Effector memory CD8-positive, alpha-beta T cell (primary cell): ENCODE measurements around the gene ZRANB1.

ENCODE experiments used
- ATAC-seq: fragments of 150-1000 bp; cut with Tn5 transposase; replicated peaks from 2 replicates; pipeline ENCODE4 v1.10.0; 2021; ENCODE audit warnings: mild to moderate bottlenecking, moderate library complexity
- DNase-seq, 3 experiments: peaks; one replicate each; pipeline ENCODE4 v3.0.0; 2021
- H3K27ac Mint-ChIP-seq, 2 donors: one replicate each; pipeline ENCODE4 v1.8.0; 2022; ENCODE audit warnings: mild to moderate bottlenecking in 2 of 2, mixed read lengths in 2 of 2, moderate library complexity in 2 of 2
- H3K27me3 Mint-ChIP-seq, 2 donors: one replicate each; pipeline ENCODE4 v1.8.0; 2022; ENCODE audit warnings: mixed read lengths in 2 of 2
- H3K36me3 Mint-ChIP-seq: one replicate; pipeline ENCODE4 v1.8.0; 2022; ENCODE audit warnings: mild to moderate bottlenecking, moderate library complexity, mixed read lengths; ENCODE audit not compliant: insufficient read depth
- H3K4me1 Mint-ChIP-seq, 2 donors: one replicate each; pipeline ENCODE4 v1.8.0; 2022; ENCODE audit warnings: low read depth in 2 of 2, mixed read lengths in 2 of 2
- H3K4me3 Mint-ChIP-seq, 2 donors: one replicate each; pipeline ENCODE4 v1.8.0; 2022; ENCODE audit warnings: mild to moderate bottlenecking in 2 of 2, mixed read lengths in 2 of 2, moderate library complexity in 2 of 2
- H3K9me3 Mint-ChIP-seq, 2 donors: one replicate each; pipeline ENCODE4 v1.8.0; 2022; ENCODE audit warnings: mixed read lengths in 2 of 2

Gene ZRANB1

GRCh38 chr10:125032474-125033020 lies 90.6 kb downstream of the ZRANB1 start:
- no peak overlapping the region for H3K27ac Mint-ChIP-seq
- H3K27me3 Mint-ChIP-seq: peaks cover 6 to 71% of the 10 kb centered on the region in 2 donors
- DNase-seq (no peak), ATAC-seq (no peak)
- no peaks in the 10 kb centered on the region for H3K9me3 Mint-ChIP-seq
- no peak overlapping the region for H3K4me3 Mint-ChIP-seq
- H3K4me1 Mint-ChIP-seq: peaks cover 3 to 4% of the 10 kb centered on the region in 2 donors
- H3K36me3 Mint-ChIP-seq: peaks cover 3% of the 10 kb centered on the region

- ATAC-seq (no peak), DNase-seq (no peak)
- Mint-ChIP-seq H3K27ac (no peak overlapping the region), H3K4me1 (peaks cover 3 to 4% of the 10 kb centered on the region in 2 donors), H3K4me3 (no peak overlapping the region), H3K36me3 (peaks cover 2% of the 10 kb centered on the region), H3K27me3 (peaks cover 6 to 79% of the 10 kb centered on the region in 2 donors), H3K9me3 (no peaks in the 10 kb centered on the region)
These were observed 91.4 kb downstream of the ZRANB1 start for GRCh38 chr10:125033146-125033924.

DNA sequence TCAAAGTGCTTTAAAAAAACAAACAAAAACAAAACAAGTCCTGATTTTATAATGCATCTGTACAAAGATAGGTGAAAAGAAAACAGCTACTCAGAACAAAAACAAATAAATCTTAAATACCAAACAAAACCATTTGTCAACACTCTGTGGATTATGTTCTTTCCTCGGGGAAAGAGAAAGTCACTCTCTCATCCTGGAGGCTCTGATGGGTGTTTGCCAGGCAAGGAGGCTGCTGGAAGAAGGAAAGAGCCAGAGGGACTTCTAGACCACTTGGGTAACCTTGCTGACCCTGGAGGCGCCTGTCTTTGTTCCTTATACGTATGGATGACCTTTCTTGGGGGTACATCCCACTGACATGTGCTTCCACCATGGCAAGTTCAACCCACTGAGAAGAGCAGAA lies 92.8 kb downstream of the ZRANB1 start:
- Mint-ChIP-seq H3K9me3 (no peaks in the 10 kb centered on the region), H3K4me3 (no peak overlapping the region), H3K36me3 (no peaks in the 10 kb centered on the region), H3K4me1 (peaks cover 3 to 4% of the 10 kb centered on the region in 2 donors), H3K27ac (no peak overlapping the region), H3K27me3 (peaks cover 6 to 75% of the 10 kb centered on the region in 2 donors)
- no peak for ATAC-seq
- no peak for DNase-seq

GRCh38 chr10:125035136-125035535 lies 93.2 kb downstream of the ZRANB1 start:
- Mint-ChIP-seq H3K9me3 (no peaks in the 10 kb centered on the region), H3K27me3 (peaks cover 6 to 73% of the 10 kb centered on the region in 2 donors), H3K4me1 (peaks cover 3 to 4% of the 10 kb centered on the region in 2 donors), H3K4me3 (no peak overlapping the region), H3K36me3 (no peaks in the 10 kb centered on the region), H3K27ac (no peak overlapping the region)
- DNase-seq (no peak), ATAC-seq (no peak)

DNA sequence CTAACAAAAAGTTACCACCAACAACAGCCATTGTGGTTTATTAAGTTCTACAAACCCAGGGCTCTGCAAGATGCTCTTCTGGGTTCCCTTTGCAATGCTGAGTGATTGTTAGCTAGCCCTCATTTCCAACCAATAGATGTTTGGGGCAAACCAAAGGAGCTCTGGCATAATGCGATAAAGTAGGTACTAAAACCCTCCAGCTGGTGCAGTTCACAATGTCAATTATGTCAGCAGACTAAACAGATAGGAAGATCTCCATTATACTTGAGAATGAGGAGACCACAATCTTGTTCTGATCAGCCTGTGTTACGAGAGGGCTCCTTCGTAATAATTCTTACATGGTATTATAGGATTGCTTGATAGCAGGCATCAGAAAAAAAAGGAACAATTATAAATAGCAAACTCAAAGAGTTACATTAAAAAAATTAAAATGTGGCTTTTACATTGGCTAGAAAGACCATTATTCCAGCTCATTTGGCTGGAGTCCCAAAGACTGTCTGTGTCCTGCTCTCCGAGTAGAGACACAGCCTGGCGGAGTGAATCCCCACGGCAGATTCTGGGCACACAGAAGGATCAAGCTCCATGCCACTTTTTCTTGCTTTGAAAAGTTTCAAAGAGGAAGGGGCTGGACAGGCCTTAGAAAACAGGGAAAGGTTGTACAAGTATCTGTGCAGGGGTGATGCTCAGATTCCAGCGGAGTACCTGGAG lies 93.8 kb downstream of the ZRANB1 start:
- no peak for ATAC-seq
- H3K27ac Mint-ChIP-seq: no peak overlapping the region
- H3K9me3 Mint-ChIP-seq: no peaks in the 10 kb centered on the region
- peaks cover 3 to 8% of the 10 kb centered on the region in 2 donors for H3K4me1 Mint-ChIP-seq
- H3K36me3 Mint-ChIP-seq: peaks cover 2% of the 10 kb centered on the region
- DNase-seq: no peak
- H3K27me3 Mint-ChIP-seq: peaks cover 6 to 73% of the 10 kb centered on the region in 2 donors
- H3K4me3 Mint-ChIP-seq: no peak overlapping the region

DNA sequence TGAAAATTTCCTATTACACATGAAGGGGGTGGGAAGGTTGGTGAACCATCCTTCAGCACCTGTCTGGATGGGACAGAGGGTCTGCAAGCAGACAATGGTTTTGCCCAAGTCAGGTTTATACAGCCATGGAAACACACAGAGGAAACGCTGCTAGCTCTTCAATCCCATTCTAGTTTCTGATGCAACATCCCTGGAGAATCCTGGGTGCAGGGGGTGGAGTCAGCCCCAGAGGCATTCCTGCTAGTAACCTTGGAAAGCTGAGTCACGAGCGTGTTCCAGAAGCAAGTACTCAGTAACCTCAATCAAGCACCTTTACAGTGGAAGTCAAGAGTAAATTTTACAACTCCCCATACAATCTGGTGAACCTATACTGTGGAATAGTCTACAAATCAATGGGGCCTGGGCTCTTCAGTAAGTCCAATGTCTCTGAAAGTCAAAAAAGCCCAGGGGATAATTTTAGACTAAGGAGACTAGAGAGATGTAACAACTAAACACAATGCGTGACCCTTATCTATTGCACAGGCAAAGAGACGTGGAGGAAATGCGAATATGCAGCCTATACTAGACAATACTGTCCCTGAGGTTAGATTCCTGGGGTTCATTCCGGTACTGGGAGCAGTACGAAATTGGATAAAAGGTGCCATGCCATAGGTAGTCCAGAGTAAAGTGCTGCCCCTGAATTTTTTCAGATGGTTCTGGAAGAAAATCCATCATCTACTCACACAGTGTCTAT lies 95.4 kb downstream of the ZRANB1 start:
- H3K4me1 Mint-ChIP-seq: peaks cover 1 to 6% of the 10 kb centered on the region in 2 donors
- ATAC-seq (no peak), DNase-seq (no peak)
- H3K27me3 Mint-ChIP-seq: peaks cover 2 to 60% of the 10 kb centered on the region in 2 donors
- H3K9me3 Mint-ChIP-seq: no peaks in the 10 kb centered on the region
- H3K27ac Mint-ChIP-seq: no peak overlapping the region
- H3K4me3 Mint-ChIP-seq: no peak overlapping the region
- H3K36me3 Mint-ChIP-seq: peaks cover 2% of the 10 kb centered on the region
